Mesendoderm (in vitro differentiated cells): Measurements from ENCODE around the gene PIN1.

Experiments used
- DNase-seq: peaks from one replicate; pipeline ENCODE4 v3.0.0; 2013
- H2AK5ac ChIP-seq: 2 replicates; pipeline ENCODE4 v1.6.1; 2013; ENCODE audit warnings: low read length, inconsistent platforms
- H2BK120ac ChIP-seq: 2 replicates; pipeline ENCODE4 v1.6.1; 2013; ENCODE audit warnings: low read depth, mild to moderate bottlenecking, low read length, moderate library complexity, mixed read lengths
- H2BK15ac ChIP-seq: replicated peaks from 2 replicates; pipeline ENCODE4 v1.6.1; 2013; ENCODE audit warnings: low read depth, mild to moderate bottlenecking, moderate library complexity
- H2BK5ac ChIP-seq: 2 replicates; pipeline ENCODE4 v1.6.1; 2013; ENCODE audit warnings: low read length, inconsistent platforms
- H3K18ac ChIP-seq: 2 replicates; pipeline ENCODE4 v1.6.1; 2013; ENCODE audit warnings: mild to moderate bottlenecking, low read length, mixed read lengths
- H3K23ac ChIP-seq: one replicate; pipeline ENCODE4 v1.6.1; 2013; ENCODE audit warnings: low read length
- H3K27ac ChIP-seq: 2 replicates; pipeline ENCODE4 v1.5.1; 2013; ENCODE audit warnings: low read depth, mild to moderate bottlenecking, inconsistent platforms, low read length, moderate library complexity
- H3K27me3 ChIP-seq: 2 replicates; pipeline ENCODE4 v1.6.1; 2013; ENCODE audit warnings: low read length, control low read depth, mild to moderate bottlenecking, inconsistent platforms; ENCODE audit not compliant: insufficient read depth, poor library complexity
- H3K36me3 ChIP-seq: 2 replicates; pipeline ENCODE4 v1.6.1; 2013; ENCODE audit warnings: low read length, inconsistent platforms; ENCODE audit not compliant: control insufficient read depth, insufficient read depth
- H3K4ac ChIP-seq: one replicate; pipeline ENCODE4 v1.6.1; 2013; ENCODE audit warnings: low read depth, mild to moderate bottlenecking, low read length, moderate library complexity
- H3K4me1 ChIP-seq: 2 replicates; pipeline ENCODE4 v1.6.1; 2013; ENCODE audit warnings: low read depth, low read length, inconsistent platforms; ENCODE audit not compliant: control insufficient read depth
- H3K4me2 ChIP-seq: 2 replicates; pipeline ENCODE4 v1.6.1; 2013; ENCODE audit warnings: low read length
- H3K4me3 ChIP-seq: 2 replicates; pipeline ENCODE4 v1.5.1; 2013; ENCODE audit warnings: mild to moderate bottlenecking, low read length
- H3K56ac ChIP-seq: one replicate; pipeline ENCODE4 v1.6.1; 2013; ENCODE audit warnings: low read length
- H3K79me1 ChIP-seq: 2 replicates; pipeline ENCODE4 v1.6.1; 2013; ENCODE audit warnings: low read length, inconsistent platforms
- H3K79me2 ChIP-seq: 2 replicates; pipeline ENCODE4 v1.6.1; 2013; ENCODE audit warnings: mild to moderate bottlenecking, low read length; ENCODE audit not compliant: control insufficient read depth, insufficient read depth
- H3K9ac ChIP-seq: 2 replicates; pipeline ENCODE4 v1.6.1; 2013; ENCODE audit warnings: low read length, inconsistent platforms
- H4K5ac ChIP-seq: one replicate; pipeline ENCODE4 v1.6.1; 2013; ENCODE audit warnings: low read length
- H4K8ac ChIP-seq: one replicate; pipeline ENCODE4 v1.6.1; 2013; ENCODE audit warnings: low read depth, mild to moderate bottlenecking, control low read depth, low read length, moderate library complexity
- WGBS: extraction: QIAGEN DNeasy Blood & Tissue Kit; methylation state at CpG from one replicate; pipeline ENCODE4 v1.1.7; 2013; ENCODE audit warnings: low lambda C conversion rate, missing lambda C conversion rate; ENCODE audit not compliant: insufficient coverage; ENCODE audit errors: extremely low coverage; 5-methylcytosine and 5-hydroxymethylcytosine counted together

PIN1 gene

DNA sequence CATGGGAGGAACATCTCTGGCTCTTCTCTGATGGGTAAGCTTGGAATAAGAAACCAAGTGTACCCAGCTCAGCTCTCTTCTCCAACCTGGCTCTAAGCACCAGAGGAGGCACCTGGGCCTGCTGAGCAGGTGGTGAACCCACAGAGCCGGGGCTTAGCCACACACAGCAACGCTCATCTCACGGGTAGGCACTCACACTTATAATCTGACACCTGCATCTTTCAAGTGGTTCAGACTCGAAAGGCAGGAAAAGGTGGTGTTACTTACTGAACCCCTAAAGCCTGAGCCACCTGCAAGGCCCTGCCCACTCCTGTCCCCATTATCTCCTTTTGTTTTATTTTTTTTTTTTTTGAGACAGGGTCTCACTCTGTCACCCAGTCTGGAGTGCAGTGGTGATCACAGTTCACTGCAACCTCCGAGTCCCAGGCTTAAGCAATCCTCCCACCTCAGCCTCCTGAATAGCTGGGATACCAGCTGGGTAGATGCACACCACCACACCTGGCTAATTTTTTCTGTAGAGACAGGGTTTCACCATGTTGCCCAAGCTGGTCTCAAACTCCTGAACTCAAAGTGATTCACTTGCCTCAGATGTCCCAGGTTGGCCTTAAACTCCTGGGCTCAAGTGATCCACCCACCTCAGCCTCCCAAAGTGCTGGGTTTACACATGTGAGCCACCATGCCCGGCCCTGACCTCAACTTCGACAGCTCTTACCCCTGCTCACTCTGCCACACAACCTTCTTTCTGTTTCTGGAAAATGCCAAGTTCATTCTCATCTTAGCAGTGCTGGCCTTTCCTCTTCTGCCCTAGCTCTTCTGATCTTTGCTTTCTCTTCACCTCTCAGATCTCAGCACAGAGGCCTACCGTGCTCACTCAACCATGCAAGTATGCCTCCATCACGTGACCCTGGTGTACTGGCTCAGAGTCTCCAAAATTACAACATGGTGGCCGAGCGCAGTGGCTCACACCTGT is 26.0 kb upstream of the PIN1 start:
- Histone ChIP-seq H2BK120ac (no peak overlapping the region), H3K4ac (no peak overlapping the region), H3K56ac (no peak overlapping the region), H3K79me2 (no peaks in the 10 kb centered on the region), H4K5ac (no peak overlapping the region), H4K8ac (no peak overlapping the region), H3K4me1 (no peaks in the 10 kb centered on the region), H3K27ac (no peak overlapping the region), H2BK5ac (no peak overlapping the region), H2AK5ac (no peak overlapping the region), H3K79me1 (no peaks in the 10 kb centered on the region), H3K27me3 (no peaks in the 10 kb centered on the region), H3K4me3 (no peak overlapping the region), H3K23ac (no peak overlapping the region), H3K9ac (no peak overlapping the region), H3K36me3 (peaks cover 11% of the 10 kb centered on the region), H2BK15ac (no peak overlapping the region), H3K18ac (no peak overlapping the region), H3K4me2 (no peak overlapping the region)
- WGBS = no CpG with 5 or more reads among the region's 11 CpGs
- no peak for DNase-seq

DNA sequence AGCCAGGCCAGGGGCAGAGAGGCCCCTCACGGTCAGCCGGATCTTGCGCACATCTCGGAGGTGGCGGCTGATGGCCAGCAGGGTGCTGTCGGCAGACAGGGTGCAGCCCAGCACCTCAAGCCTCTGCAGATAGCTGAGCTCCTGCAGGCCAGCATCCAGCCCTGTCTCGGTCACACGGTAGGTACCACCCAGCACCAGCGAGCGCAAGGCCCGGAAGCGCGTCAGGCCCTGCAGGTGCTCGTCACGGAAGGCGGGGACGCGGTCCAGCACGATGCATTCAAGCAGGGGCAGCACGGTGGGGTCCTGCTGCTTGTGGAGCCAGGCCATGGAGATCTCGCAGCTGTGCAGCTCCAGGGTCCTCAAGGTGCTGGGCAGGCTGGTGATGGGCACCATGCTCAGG is 24.0 kb upstream of the PIN1 start:
- Histone ChIP-seq H3K9ac (no peak overlapping the region), H3K4me1 (no peaks in the 10 kb centered on the region), H3K4ac (no peak overlapping the region), H3K36me3 (peaks cover 11% of the 10 kb centered on the region), H3K56ac (no peak overlapping the region), H3K18ac (no peak overlapping the region), H2BK120ac (no peak overlapping the region), H2AK5ac (no peak overlapping the region), H2BK5ac (no peak overlapping the region), H3K23ac (no peak overlapping the region), H3K27ac (no peak overlapping the region), H4K5ac (no peak overlapping the region), H3K79me1 (no peaks in the 10 kb centered on the region), H4K8ac (no peak overlapping the region), H3K27me3 (no peaks in the 10 kb centered on the region), H3K79me2 (peaks cover 2% of the 10 kb centered on the region), H3K4me3 (no peak overlapping the region), H2BK15ac (no peak overlapping the region), H3K4me2 (no peak overlapping the region)
- DNase-seq = no peak
- no CpG with 5 or more reads among the region's 21 CpGs for WGBS

GRCh38 chr19:9818175-9818733 is 16.9 kb upstream of the PIN1 start:
- DNase-seq = no peak
- peak overlapping the region; percentile 98 for H3K9ac ChIP-seq
- peak overlapping the region; percentile 96 for H3K4me2 ChIP-seq
- H4K8ac ChIP-seq = no peak overlapping the region
- no peak overlapping the region for H2BK15ac ChIP-seq
- peak overlapping the region; percentile 97 for H3K56ac ChIP-seq
- H3K4me1 ChIP-seq = no peaks in the 10 kb centered on the region
- H3K4ac ChIP-seq = peak overlapping the region; percentile 17
- no peak overlapping the region for H2BK5ac ChIP-seq
- H3K79me1 ChIP-seq = peaks cover 8% of the 10 kb centered on the region
- no peak overlapping the region for H3K23ac ChIP-seq
- no peak overlapping the region for H2AK5ac ChIP-seq
- H3K79me2 ChIP-seq = peaks cover 19% of the 10 kb centered on the region
- no CpG with 5 or more reads among the region's 39 CpGs for WGBS
- no peaks in the 10 kb centered on the region for H3K27me3 ChIP-seq
- H3K36me3 ChIP-seq = no peaks in the 10 kb centered on the region
- H2BK120ac ChIP-seq = no peak overlapping the region
- H4K5ac ChIP-seq = no peak overlapping the region
- H3K18ac ChIP-seq = no peak overlapping the region
- H3K27ac ChIP-seq = no peak overlapping the region
- peak overlapping the region; percentile 96 for H3K4me3 ChIP-seq

GRCh38 chr19:9818734-9819595 is 16.2 kb upstream of the PIN1 start, which contains the start of gene FBXL12:
FBXL12 (minus strand) TSS chr19:9819079; CDS start chr19:9818813, 266 bp downstream.
- peaks cover 8% of the 10 kb centered on the region for H3K79me1 ChIP-seq
- H2BK5ac ChIP-seq = peak within 1 kb of the TSS; percentile 97
- H4K8ac ChIP-seq = no peak within 1 kb of the TSS
- H2AK5ac ChIP-seq = no peak within 1 kb of the TSS
- peak within 1 kb of the TSS; percentile 83 for H3K18ac ChIP-seq
- peak within 1 kb of the TSS; percentile 96 for H3K4me2 ChIP-seq
- no peak within 1 kb of the TSS for H4K5ac ChIP-seq
- peak within 1 kb of the TSS; percentile 94 for H3K27ac ChIP-seq
- peak within 1 kb of the TSS; percentile 100 for H3K56ac ChIP-seq
- H3K79me2 ChIP-seq = peaks cover 19% of the 10 kb centered on the region
- H3K36me3 ChIP-seq = no peaks in the 10 kb centered on the region
- no peak within 1 kb of the TSS for H2BK15ac ChIP-seq
- peak within 1 kb of the TSS; percentile 96 for H3K4me3 ChIP-seq
- no CpG with 5 or more reads among the region's 82 CpGs for WGBS
- no peaks in the 10 kb centered on the region for H3K4me1 ChIP-seq
- H3K9ac ChIP-seq = peak within 1 kb of the TSS; percentile 98
- H3K4ac ChIP-seq = peak within 1 kb of the TSS; percentile 17
- no peaks in the 10 kb centered on the region for H3K27me3 ChIP-seq
- no peak within 1 kb of the TSS for H2BK120ac ChIP-seq
- DNase-seq = peak; percentile 99
- peak within 1 kb of the TSS; percentile 94 for H3K23ac ChIP-seq

GRCh38 chr19:9819596-9819909 is 15.6 kb upstream of the PIN1 start:
- H3K4me3 ChIP-seq = no peak overlapping the region
- H3K9ac ChIP-seq = no peak overlapping the region
- H3K27me3 ChIP-seq = no peaks in the 10 kb centered on the region

More at GRCh38 chr19:9819596-9819909, 15.6 kb upstream of the PIN1 start:
- DNase-seq = no peak
- no peak overlapping the region for H4K5ac ChIP-seq
- H3K56ac ChIP-seq = no peak overlapping the region
- no peak overlapping the region for H2AK5ac ChIP-seq
- no CpG with 5 or more reads among the region's 21 CpGs for WGBS
- no peak overlapping the region for H4K8ac ChIP-seq
- H3K36me3 ChIP-seq = no peaks in the 10 kb centered on the region
- H3K23ac ChIP-seq = no peak overlapping the region
- no peak overlapping the region for H3K4me2 ChIP-seq
- H3K79me1 ChIP-seq = peaks cover 8% of the 10 kb centered on the region
- no peak overlapping the region for H2BK120ac ChIP-seq
- no peak overlapping the region for H3K27ac ChIP-seq
- H3K79me2 ChIP-seq = peaks cover 19% of the 10 kb centered on the region
- no peak overlapping the region for H2BK15ac ChIP-seq
- H2BK5ac ChIP-seq = no peak overlapping the region
- no peak overlapping the region for H3K4ac ChIP-seq
- no peak overlapping the region for H3K18ac ChIP-seq
- no peaks in the 10 kb centered on the region for H3K4me1 ChIP-seq
